HG03442 (cell line): Measurements from ENCODE around the gene TMEM132D.

ENCODE experiments used
- ATAC-seq: cut with Tn5 transposase; IDR thresholded peaks from one replicate; pipeline ENCODE4 v1.9.1; 2021; ENCODE audit warnings: mild to moderate bottlenecking, moderate library complexity; ENCODE audit not compliant: unreplicated experiment

TMEM132D gene

DNA sequence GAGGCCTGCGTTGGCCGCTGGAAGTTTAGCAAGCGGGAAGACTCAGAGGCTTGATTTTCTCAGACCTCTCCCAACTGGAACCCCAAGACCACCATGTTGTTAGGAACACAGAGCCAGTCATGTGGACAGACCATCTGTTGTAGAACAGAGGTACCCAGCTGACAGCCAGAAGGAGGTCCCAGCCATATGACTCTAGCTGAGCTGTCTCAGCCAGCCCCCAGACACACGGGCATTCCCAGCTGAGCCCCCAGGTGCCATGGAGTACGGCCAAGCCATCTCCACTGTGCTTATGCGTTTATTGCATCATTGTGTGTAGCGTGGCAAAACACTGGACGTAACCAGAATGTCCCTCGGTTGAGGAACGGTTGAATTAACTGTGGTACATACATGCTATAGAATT is 421.9 kb downstream of the TMEM132D start:
- ATAC-seq = no peak

DNA sequence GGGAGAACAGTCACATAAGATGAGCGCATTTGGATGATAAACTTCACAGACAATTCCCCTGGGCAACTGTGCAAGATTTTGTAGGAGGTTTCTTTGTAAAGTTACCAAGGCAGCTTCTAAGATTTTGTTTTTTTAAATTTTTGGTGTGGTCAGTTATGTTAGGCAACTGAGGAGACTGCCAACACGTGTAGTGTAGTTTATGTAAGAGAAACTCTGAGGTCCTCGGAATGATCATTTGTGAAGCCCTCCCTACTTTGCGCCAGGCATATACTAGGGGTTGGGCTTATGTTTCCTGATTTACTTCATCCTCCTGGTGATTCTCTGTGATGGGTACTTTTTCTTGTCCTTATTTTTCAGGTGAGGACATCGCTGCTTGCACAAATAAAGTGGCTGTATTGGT is 433.6 kb downstream of the TMEM132D start:
- no peak for ATAC-seq

DNA sequence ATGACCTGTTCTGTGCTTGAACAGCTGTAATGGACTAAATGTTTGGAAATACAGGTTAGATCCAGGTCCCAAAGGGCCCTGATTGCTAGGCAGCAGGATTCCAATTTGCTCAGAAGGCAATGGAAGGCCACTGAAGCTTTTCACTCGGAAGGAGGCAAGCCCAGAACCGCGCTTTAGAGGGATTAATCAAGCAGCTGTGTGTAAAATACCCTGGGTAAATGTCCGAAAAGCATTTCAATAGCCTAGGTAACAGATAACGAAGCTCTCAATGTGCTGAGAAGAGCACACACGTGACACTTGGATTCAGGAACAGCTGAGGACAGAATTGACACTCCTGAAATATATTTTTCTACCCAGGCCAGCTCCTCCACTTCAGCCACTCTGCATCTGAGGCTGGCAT is 436.1 kb downstream of the TMEM132D start:
- ATAC-seq = no peak

DNA sequence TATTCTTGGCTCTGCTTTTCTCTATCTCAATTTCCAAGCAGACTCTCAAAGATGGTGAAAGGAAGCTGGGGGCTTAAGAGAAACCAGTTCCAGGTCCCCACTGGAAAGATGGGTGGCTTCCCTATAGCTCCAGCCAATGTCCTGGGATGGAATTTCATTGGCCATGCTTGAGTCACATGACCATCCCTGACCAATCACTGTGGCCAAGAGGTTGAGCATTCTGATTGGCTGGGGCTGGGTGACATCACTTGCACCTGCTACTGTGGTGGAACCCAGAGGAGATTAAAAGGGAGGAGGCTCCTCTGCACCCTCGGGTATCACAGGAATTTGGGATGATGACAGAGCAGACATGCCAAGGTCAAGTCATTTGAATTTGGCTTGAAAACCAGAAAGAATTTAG is 436.5 kb downstream of the TMEM132D start:
- ATAC-seq = no peak

DNA sequence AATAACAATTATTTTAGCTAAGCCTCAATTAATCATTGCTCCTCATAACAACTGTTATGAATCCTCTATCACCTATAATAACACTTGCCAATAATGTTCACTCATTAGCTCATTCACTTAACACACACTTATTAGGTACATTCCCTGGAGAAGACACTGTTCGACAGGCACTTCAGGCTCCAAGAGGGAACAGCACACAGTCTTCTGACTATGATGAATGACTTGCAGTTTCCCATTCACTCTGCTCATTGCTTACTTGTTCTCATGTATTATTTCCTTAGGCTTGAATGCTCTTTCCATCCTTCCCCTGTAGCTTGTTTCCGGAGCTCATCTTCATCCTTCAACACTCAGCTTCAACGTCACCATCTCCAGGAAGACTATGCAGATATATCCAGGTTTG is 437.3 kb downstream of the TMEM132D start:
- no peak for ATAC-seq

DNA sequence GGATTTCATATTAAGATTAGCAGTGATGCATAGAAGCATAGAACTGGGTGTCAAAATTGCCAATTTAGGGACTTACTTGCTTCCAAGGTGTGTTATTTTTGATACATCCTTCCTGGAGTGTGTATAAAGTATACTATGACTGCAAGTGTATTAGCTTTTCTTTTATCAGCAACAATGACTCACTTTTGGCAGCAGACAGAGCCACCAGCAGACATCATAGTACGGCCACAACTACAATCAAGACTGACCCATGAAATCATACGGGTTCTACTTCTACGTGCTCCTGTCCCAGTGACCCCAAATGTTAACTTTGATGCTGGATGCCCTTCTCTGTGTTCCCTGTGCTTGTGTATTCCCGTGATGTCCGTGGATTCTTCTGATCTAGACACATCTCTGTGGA is 443.9 kb downstream of the TMEM132D start:
- ATAC-seq = no peak

DNA sequence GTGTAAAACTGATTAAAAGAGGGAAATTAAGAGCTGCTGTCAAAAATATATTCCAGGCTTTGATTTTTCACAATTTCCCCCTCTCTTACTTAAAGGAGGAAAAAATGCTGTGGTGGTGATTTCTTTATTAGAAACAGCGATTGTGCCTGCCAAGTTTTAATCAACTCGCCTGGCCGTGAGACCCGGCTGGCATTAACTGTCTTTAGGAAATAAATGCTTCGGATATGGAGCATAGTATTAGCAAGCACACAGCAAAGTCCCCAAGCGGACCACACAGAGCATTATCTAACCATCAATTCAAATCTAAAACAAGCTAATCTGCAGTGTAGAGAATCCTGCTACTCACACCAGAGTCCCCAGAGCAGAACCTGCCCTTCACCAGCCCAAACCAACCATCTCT is 457.1 kb downstream of the TMEM132D start:
- no peak for ATAC-seq

DNA sequence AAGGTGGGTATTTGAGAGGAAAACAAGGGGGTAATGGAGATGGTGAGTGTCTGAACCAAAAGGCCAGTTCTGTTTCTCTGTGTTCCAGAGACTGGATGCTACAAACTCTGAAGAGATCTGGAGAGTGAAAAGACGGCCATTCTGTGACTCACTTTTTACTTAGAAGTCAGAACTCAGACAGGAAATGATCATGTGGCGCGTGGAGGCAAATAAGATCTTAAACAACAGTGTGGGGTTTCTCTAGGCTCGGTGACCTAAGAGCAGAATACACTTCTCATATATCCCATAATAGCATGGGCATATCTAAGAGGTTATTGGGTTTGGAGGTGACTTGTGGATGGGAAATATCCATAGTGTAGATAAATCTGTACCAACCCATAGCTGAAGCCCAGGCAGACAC is 463.5 kb downstream of the TMEM132D start:
- ATAC-seq = no peak

DNA sequence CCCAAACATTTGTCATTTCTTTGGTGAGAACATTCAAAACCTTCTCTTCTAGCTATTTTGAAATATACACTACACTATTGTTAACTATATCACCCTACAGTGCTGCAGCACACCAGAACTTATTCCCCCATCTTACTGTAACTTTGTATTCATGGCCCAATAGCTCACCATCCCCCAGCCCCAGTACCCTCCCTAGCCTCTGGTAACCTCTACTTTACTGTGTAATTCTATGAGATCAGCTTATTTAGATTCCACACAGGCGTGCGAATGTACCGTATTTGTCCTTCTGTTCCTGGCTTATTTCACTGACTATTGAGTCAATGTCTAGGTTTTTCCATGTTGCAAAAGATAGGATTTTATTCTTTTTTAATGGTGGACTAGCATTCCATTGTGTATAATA is 469.0 kb downstream of the TMEM132D start:
- ATAC-seq = no peak

DNA sequence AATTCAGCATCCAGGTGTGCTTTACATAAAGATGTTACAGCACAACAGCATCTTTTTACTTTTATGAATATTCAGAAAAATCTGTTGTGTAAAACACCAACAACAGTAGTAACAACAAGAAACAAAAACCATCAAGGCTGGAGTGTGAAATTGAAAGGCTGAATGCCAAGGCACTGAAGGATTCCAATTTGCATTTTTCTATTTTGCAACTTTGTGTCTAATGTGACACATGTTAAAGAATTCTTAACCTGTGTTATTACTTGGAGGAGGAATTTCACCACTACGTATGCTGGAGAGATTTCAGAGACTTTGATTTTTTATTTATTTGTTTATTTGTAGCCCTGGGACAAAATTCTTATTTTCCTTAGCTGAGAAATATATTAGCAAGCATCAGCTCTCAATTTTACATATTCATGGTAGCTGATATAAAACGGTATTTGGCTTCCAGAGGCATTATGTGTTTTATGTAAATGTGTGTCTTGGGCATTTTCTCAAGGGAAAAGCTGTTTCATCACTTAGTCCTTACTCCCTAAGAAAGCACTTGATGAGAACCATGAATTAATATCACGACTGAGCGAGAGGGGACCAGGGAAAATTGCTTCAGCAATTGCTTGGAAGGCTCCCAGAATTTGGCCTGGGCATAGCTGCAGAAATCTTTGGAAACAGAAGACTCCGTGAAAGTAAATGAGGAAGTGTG is 475.4 kb downstream of the TMEM132D start:
- ATAC-seq = no peak

DNA sequence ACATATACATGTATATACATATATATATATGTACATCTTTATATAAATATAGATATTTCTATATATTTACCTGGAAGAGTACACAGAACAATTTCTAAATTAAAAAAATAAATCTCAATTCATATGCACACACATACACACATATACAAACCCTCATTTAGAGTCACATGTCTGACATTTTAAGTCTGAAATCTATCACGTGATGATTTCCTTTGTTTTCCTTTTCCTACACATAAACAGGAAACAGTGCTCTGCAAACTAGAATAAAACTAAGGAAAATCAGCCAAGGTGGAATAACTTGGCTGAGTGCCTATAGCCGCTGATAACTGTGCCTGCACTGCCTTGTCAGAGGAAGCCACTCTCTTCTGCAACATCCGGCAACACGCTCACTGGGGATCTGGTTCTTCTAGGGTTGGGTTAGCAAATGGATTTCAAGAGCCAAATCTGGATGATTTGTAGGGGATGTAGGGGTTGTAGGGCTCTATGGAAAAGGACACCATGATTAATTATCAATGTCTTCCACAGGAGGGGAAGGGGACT is 480.7 kb downstream of the TMEM132D start:
- no peak for ATAC-seq

DNA sequence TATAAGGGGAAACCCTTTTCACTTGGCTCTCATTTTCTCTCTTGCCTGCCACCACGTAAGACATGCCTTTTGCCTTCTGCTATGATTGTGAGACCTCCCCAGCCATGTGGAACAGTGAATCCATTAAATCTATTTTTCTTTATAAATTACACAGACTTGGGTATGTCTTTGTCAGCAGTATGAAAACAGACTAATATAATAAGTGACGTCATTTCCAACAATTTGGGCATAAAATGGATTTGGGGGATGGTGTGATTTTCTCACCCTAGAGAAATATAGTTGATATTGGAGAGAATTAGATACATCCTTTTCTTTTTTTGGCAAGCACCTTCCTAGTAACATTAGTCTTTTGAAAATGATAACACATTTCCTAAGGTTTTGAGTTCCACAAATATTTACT is 490.5 kb downstream of the TMEM132D start:
- ATAC-seq = no peak

DNA sequence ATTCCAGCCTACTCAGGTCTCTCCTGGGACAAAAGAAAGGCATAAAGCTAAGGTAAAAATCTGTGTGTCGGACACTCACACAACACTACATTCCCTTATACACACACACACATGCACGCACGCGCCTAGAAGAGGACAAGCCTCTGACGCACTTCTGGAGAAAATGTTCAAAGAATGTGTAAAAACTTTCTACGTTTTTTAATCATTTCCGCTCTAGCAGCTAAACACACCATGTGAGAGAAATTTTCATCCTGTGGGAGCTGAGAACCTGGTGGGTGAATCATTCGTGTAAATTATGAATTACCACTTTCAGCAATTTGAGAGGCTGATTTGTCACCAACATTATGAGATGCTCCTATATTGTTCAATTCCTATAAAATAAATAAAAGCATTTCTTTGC is 494.5 kb downstream of the TMEM132D start:
- no peak for ATAC-seq

DNA sequence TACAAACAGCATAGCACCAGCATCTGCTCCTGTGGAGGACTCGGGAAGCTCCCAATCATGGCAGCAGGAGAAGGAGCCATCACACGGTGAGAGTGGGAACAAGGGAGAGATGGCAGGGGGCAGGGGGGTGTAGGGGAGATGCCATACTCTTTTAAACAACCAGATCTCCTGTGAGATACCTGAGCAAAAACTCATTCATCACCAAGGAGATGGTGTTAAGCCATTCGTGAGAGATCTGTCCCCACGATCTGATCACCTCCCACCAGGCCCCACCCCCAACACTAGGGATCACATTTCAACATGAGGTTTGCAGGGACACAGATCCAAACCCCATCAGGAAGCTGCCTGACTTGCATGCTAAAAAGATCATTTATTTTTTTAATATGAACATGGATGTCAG is 499.3 kb downstream of the TMEM132D start:
- no peak for ATAC-seq

DNA sequence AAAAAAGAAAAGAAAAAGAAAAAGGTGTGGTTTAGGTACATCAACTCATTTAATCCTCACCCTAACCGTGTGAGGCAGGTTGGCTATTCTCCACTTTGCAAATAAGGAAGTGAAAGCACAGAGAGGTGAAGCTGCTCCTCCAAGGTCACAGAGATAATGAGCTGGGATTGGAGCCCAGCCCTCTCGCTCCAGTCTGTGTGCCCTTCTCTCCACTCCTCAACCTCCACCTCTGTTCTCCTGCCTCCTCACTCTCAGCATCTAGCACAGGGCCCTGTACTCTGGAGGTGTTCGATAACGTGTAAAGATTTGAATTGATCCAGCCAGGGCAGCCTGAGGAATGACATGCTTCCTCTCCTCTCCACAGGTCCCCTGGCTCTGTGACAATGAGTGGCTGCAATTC is 502.3 kb downstream of the TMEM132D start:
- ATAC-seq = no peak

DNA sequence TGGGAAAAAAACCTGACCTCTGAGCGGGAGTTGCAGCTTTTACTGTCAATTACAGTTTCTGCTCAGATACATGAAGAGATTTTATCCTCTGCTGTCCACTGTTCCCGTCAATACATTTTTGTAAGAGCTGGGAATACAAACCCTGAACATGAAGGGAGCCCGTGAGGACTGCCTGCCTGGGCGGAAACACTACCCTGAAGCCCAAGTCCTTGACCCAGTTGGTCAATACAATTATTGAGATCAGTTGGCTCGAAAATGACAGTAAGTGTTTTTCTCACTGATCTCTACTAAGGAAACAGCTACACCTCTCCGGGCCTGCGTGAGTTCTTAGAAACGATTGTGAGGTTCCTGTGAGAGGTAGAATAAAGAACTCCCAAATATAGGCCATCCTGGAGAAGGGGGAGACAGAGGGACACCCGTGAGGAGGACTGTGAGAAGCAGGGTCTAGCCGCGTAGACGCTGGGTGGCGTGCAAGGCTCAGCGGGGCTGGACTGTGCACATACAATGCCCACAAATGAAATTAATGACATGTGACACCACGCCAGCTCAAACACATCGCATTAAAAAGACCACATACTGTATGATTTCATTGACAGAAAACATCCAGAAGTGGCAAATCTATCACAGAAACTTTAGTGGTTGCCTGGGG is 509.5 kb downstream of the TMEM132D start:
- ATAC-seq = no peak

DNA sequence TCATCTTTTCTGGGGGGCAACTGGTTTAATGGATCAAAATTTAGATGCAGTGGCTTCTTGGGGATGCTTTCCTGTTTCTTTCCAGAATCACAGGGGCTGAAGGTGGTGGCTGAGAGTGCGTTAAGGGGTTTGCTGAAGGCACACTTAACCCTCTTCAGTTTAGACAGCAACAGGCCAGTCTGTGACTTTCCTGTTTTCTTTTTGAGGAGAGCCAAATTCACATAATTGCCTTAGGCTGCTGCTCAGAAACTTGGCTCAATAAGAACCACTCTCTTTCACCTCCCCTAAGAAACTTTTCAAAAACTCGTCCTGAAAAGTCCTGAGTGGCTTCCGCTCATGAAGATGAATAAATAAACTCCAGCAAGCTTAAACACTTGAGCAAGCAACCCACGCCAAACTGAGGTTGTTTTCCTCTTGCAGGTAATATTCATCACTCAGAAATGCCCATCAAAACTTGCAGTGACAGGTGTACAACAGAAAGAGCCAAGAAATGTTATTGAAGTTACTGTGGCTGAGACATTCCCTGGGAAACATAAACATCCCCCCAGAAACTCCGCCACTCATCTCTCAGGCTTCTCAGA is 510.4 kb downstream of the TMEM132D start:
- ATAC-seq = no peak

DNA sequence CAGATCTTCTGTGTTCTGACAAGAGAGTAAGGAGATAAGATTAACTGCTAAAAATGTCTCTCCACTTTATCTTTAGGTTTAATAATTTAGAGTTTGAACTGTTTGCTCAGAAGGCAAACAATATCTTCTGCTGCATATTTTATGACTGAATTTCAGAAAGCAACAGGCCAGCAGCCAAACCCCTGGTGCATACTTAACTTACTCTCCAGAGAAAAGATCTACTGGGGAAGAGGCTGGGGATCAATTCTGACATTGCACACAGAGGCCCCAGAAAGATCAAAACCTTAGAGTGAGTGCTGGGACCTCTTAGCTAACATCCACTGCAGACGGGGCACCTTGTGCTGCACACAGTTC is 518.2 kb downstream of the TMEM132D start:
- no peak for ATAC-seq

DNA sequence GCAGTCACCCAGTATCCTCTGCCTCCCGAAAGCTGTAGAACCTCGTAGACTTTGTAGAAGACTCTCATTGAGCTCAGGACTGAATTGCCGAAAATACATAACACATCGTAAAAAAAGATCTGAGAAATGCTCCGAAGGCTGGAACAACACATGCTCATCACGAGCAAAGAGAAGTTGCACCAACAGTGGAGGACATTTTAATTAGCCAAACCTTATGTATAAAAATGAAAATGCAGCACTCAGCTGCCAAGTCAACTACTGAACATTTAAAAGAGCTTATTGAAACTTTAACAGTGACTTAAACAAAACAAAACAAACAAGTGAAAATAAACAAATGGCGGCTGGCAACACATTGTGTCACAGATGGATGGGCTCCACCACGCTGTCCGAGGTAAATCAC is 519.9 kb downstream of the TMEM132D start:
- no peak for ATAC-seq

DNA sequence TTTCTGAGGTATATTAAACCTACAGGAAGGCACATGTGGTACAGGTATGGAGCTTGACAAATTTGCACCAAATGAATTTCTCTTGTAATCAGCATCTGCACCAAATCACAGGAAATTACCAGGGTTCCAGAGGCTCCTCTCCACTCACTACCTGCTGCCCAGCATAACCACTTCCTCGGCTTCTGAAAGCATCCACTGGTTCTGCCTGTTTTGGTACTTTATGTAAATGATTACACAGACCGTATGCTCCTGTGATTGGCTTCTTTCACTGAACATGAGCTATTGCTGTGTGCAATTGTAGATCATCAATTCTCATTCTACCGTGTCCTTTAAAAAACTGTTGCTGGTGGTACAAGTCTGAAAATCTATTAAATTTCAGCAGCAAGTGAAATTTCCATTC is 522.1 kb downstream of the TMEM132D start:
- ATAC-seq = no peak

DNA sequence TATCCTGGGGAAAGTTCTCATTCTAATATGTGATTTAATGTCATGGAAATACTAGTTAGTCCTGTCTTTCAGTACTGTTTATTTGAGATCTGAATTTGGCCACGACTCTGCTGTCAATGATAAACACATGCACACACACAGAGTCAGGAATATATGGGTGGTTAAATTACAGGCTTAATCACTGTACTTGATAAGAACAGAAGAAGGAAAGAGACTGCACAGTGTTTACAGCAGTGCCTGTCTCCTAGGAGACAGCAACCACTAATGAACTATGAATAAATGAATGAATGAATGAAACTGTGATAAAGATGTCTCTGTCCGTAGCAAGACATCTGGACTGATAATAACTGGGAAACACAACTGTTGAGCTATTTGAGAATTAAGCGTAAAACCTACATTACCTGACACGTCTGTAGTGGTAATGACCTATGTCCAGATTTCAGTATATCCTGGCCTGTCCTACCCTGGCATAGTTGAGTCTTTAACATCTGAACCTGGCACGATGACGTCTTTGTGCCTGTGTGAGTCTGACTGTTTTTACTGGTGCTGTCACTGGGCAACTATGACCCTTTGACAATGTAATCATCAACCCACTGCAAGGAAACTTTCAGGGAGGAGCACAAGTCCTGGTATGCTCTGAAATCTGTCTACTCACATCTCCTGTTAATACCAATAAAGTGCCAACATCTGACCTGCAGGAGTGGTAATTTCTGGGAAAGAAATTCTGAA is 524.6 kb downstream of the TMEM132D start:
- no peak for ATAC-seq

DNA sequence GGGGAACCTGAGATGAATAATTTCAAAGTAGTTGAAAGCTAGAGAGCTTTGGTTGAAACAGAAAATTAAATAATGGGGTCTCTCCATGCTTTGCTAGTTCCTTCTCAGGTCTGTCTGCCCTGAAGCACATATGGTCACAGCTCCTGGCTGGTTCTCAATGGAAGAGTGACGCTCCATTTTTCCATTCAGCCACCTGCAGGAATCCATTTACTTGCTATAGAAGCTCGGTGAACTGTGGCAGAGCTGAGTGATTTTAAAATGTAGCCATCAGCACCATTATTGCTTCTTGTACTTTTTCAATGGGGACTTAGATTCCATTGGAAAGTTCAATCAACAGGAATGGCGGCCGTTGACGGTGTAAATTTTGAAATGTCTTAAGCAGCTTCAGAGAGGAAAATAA is 525.3 kb downstream of the TMEM132D start:
- no peak for ATAC-seq
